Liver (tissue), 3 donors: ENCODE results near the gene SLIT3.

Experiments used
- EGR1 ChIP-seq, 2 donors: IDR thresholded peaks; 2 replicates each; pipeline ENCODE4 v1.6.1; 2016 to 2018; ENCODE audit warnings: antibody characterized with exemption in 2 of 2, low read depth in 2 of 2
- FOXA1 ChIP-seq: IDR thresholded peaks from 2 replicates; pipeline ENCODE4 v1.6.1; 2016; ENCODE audit warnings: antibody characterized with exemption
- GABPA ChIP-seq, 2 donors: IDR thresholded peaks in 1 of 2; conservative IDR thresholded peaks in 1 of 2; 2 replicates each; pipeline ENCODE4 v1.6.1; 2016; ENCODE audit warnings: antibody characterized with exemption in 2 of 2, mild to moderate bottlenecking in 1 of 2, moderate library complexity in 1 of 2
- HNF4A ChIP-seq, 2 donors: conservative IDR thresholded peaks; 2 replicates each; pipeline ENCODE4 v1.6.1; 2016; ENCODE audit warnings: antibody characterized with exemption in 2 of 2, mild to moderate bottlenecking in 2 of 2
- JUND ChIP-seq, 2 donors: IDR thresholded peaks; 2 replicates each; pipeline ENCODE4 v1.6.1; 2016; ENCODE audit warnings: antibody characterized with exemption in 2 of 2
- RAD21 ChIP-seq, 2 donors: IDR thresholded peaks; 2 replicates each; pipeline ENCODE4 v1.6.1; 2016; ENCODE audit warnings: antibody characterized with exemption in 2 of 2, mild to moderate bottlenecking in 2 of 2
- RXRA ChIP-seq, 2 donors: IDR thresholded peaks; 2 replicates each; pipeline ENCODE4 v1.6.1; 2017 to 2018; ENCODE audit warnings: antibody characterized with exemption in 2 of 2, mild to moderate bottlenecking in 1 of 2
- SP1 ChIP-seq: IDR thresholded peaks from 2 replicates; pipeline ENCODE4 v1.6.1; 2018; ENCODE audit warnings: antibody characterized with exemption, mild to moderate bottlenecking
- TAF1 ChIP-seq: conservative IDR thresholded peaks from 2 replicates; pipeline ENCODE4 v1.6.1; 2016; ENCODE audit warnings: antibody characterized with exemption, mild to moderate bottlenecking
- YY1 ChIP-seq: IDR thresholded peaks from 2 replicates; pipeline ENCODE4 v1.6.1; 2016; ENCODE audit warnings: antibody characterized with exemption, mild to moderate bottlenecking
- TF ChIP-seq, protein P1 (sequence below): IDR thresholded peaks from 2 replicates; pipeline ENCODE4 v1.6.1; 2016; ENCODE audit warnings: antibody characterized with exemption
- TF ChIP-seq, protein P2 (sequence below): IDR thresholded peaks from 2 replicates; pipeline ENCODE4 v1.6.1; 2016; ENCODE audit warnings: antibody characterized with exemption, mild to moderate bottlenecking
- TF ChIP-seq, protein P3 (sequence below): fragments of 150-350 bp; IDR thresholded peaks from 2 replicates; pipeline ENCODE4 v1.5.1; 2017; ENCODE audit warnings: improper control_type of control experiment, low read depth, low read length; ENCODE audit not compliant: missing input control
- TF ChIP-seq, protein P4 (sequence below): IDR thresholded peaks from 2 replicates; pipeline ENCODE4 v1.6.1; 2016; ENCODE audit warnings: antibody characterized with exemption
- donor health status: healthy.
- donor health status: healthy.

DNA sequence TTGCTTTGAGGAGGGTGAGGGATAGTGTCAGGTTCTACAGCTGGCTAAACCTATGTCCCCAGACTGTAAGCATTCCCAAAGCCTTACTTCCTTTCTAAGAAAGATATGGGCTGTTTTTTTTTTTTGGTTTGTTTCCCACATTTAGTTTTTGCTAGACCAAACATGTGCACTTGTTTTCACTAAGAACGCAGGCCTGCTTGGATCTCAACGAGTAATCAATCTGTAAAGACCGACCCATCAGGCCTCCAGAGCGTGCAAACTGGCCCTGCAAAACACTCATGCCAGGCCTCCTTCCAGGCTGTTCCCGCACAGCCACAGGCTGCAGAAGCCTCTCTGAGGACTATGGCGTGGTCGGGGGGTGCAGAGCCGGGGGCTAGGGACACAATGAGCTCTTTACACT lies 416.9 kb downstream of the SLIT3 start:
- TF ChIP-seq TAF1 (no peak), RAD21 (IDR thresholded peaks at IDR 0.05) (no peak), JUND (IDR thresholded peaks at IDR 0.05) (no peak), EGR1 (IDR thresholded peaks at IDR 0.05; ENCODE audit: low read depth in 2 of 2) (no peak), SP1 (no peak), FOXA1 (no peak), YY1 (no peak), GABPA (IDR thresholded peaks at IDR 0.05 in 1 of 2, conservative IDR thresholded peaks at IDR 0.05 in 1 of 2) (no peak), HNF4A (conservative IDR thresholded peaks at IDR 0.05) (no peak), RXRA (IDR thresholded peaks at IDR 0.05) (no peak)
- TF ChIP-seq, protein P1, sequence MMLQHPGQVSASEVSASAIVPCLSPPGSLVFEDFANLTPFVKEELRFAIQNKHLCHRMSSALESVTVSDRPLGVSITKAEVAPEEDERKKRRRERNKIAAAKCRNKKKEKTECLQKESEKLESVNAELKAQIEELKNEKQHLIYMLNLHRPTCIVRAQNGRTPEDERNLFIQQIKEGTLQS = no peak
- TF ChIP-seq, protein P2, sequence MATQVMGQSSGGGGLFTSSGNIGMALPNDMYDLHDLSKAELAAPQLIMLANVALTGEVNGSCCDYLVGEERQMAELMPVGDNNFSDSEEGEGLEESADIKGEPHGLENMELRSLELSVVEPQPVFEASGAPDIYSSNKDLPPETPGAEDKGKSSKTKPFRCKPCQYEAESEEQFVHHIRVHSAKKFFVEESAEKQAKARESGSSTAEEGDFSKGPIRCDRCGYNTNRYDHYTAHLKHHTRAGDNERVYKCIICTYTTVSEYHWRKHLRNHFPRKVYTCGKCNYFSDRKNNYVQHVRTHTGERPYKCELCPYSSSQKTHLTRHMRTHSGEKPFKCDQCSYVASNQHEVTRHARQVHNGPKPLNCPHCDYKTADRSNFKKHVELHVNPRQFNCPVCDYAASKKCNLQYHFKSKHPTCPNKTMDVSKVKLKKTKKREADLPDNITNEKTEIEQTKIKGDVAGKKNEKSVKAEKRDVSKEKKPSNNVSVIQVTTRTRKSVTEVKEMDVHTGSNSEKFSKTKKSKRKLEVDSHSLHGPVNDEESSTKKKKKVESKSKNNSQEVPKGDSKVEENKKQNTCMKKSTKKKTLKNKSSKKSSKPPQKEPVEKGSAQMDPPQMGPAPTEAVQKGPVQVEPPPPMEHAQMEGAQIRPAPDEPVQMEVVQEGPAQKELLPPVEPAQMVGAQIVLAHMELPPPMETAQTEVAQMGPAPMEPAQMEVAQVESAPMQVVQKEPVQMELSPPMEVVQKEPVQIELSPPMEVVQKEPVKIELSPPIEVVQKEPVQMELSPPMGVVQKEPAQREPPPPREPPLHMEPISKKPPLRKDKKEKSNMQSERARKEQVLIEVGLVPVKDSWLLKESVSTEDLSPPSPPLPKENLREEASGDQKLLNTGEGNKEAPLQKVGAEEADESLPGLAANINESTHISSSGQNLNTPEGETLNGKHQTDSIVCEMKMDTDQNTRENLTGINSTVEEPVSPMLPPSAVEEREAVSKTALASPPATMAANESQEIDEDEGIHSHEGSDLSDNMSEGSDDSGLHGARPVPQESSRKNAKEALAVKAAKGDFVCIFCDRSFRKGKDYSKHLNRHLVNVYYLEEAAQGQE = no peak
- TF ChIP-seq, protein P3, sequence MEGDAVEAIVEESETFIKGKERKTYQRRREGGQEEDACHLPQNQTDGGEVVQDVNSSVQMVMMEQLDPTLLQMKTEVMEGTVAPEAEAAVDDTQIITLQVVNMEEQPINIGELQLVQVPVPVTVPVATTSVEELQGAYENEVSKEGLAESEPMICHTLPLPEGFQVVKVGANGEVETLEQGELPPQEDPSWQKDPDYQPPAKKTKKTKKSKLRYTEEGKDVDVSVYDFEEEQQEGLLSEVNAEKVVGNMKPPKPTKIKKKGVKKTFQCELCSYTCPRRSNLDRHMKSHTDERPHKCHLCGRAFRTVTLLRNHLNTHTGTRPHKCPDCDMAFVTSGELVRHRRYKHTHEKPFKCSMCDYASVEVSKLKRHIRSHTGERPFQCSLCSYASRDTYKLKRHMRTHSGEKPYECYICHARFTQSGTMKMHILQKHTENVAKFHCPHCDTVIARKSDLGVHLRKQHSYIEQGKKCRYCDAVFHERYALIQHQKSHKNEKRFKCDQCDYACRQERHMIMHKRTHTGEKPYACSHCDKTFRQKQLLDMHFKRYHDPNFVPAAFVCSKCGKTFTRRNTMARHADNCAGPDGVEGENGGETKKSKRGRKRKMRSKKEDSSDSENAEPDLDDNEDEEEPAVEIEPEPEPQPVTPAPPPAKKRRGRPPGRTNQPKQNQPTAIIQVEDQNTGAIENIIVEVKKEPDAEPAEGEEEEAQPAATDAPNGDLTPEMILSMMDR = no peak
- TF ChIP-seq, protein P4, sequence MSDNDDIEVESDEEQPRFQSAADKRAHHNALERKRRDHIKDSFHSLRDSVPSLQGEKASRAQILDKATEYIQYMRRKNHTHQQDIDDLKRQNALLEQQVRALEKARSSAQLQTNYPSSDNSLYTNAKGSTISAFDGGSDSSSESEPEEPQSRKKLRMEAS = no peak
